ENCODE measurements around the gene MOB3B. TPM values are rescaled to one million over a fixed set of nuclear protein-coding genes. Genes with fewer than 3 reads are reported as not detected.

MOB3B gene
- total and polyA plus RNA-seq, 10 of the 15 experiments (the other 5 are each of a cell fraction or from before 2014, with no cell fraction given), result 0.44 to 2.7 (median 0.91) TPM

GRCh38 chr9:27511771-27512170 is 17.8 kb downstream of the MOB3B start (continued):
- TF ChIP-seq NKRF (conservative IDR thresholded peaks at IDR 0.05) (no peak), EZH2 (IDR thresholded peaks at IDR 0.05; ENCODE audit: borderline replicate concordance, control insufficient read depth, low read depth, low read length) (no peak), SKIL (IDR thresholded peaks at IDR 0.05; ENCODE audit: low read depth, poor library complexity, severe bottlenecking) (no peak), SIN3A (IDR thresholded peaks at IDR 0.05; ENCODE audit: low read depth, low read length) (no peak), PAX5 (IDR thresholded peaks at IDR 0.05; ENCODE audit: borderline replicate concordance, low read depth, low read length) (no peak), NFYA (IDR thresholded peaks at IDR 0.05; ENCODE audit: borderline replicate concordance, low read depth, low read length) (no peak), USF1 (IDR thresholded peaks at IDR 0.05; ENCODE audit: borderline replicate concordance, extremely low read length, insufficient read depth, low read depth, low read length) (no peak), BMI1 (IDR thresholded peaks at IDR 0.05; ENCODE audit: borderline replicate concordance) (no peak), BCL11A (IDR thresholded peaks at IDR 0.05; ENCODE audit: low read depth, low read length) (no peak), RELB (IDR thresholded peaks at IDR 0.05; ENCODE audit: low read depth) (no peak), POLR2A (IDR thresholded peaks at IDR 0.05; ENCODE audit: low read depth, low read length) (no peak), KDM1A (IDR thresholded peaks at IDR 0.05; ENCODE audit: borderline replicate concordance) (no peak)

All from GM12878 (cell line).